ENCODE results near the gene CLEC4A.
"Not testable (repeated sequence)": the region's sequence is repeated elsewhere in the genome, so short reads cannot be mapped to it uniquely, and the experiment has no call there.

The CLEC4A gene

DNA sequence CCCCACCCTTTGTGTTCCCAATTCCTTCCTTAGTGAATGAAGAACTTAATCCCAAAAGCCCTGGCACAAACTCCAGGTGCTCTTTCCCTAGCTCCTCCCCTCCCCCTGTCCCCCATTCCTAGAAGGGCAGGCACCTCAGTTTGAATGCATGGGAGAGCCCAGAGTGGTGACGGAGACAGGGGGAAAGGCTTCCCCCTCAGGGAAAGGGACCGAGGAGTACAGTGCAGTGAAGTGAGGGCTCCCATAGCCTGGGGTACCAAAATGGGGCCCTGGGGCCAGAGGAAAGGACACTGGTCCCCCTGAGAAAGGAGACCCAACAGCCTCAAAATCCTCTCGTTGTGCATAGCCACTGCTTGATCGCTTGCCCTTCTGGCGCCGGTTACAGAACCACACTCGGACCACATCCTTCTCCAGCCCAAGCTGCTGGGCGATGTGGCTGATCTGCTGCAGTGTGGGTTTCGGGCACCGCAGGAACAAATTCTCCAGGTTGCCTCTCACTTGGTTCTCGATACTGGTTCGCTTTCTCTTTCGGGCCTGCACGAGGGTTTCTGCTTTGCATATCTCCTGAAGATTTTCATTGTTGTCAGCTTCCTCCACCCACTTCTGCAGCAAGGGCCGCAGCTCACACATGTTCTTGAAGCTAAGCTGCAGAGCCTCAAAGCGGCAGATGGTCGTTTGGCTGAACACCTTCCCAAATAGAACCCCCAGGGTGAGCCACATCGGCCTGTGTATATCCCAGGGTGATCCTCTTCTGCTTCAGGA, 10.4 kb downstream of the CLEC4A start:
- not testable (repeated sequence) for DNase-seq (ENCODE audit: low read depth in 2 of 2)

DNA sequence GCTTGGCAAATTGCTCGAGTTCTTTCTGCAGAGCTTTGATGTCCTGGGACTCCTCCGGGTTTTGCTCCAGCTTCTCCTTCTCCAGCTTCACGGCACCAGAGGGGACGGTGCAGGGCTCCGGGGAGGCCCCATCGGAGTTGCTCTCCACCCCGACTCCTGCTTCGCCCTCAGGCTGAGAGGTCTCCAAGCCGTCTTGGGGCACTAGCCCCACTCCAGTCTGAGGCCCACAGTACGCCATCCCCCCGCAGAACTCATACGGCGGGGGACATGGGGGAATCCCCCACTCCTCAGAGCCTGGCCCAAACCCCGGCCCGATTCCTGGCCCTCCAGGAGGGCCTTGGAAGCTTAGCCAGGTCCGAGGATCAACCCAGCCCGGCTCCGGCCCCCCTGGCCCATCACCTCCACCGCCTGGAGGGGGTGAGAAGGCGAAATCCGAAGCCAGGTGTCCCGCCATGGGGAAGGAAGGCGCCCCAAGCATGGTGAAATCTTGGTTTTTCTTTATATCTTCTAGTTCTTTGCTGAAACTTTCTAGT, 11.0 kb downstream of the CLEC4A start:
- DNase-seq (ENCODE audit: low read depth in 2 of 2), result not testable (repeated sequence)

DNA sequence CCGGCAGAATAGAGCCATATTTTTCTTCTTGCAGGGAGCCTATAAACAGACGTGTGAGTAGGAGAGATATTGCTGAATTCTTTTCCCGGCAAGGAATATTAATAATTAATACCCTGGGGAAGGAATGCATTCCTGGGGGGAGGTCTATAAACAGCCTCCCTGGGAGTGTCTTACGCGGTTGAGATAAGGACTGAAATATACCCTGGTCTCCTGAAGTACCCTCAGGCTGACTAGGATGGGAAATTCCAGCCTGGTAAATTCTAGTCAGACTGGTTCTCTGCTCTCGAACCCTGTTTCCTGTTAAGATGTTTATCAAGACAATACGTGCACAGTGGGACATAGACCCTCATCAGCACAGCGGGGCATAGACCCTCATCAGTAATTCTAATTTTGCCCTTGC, 18.2 kb downstream of the CLEC4A start:
- DNase-seq (ENCODE audit: low read depth in 2 of 2), result not testable (repeated sequence)

DNA sequence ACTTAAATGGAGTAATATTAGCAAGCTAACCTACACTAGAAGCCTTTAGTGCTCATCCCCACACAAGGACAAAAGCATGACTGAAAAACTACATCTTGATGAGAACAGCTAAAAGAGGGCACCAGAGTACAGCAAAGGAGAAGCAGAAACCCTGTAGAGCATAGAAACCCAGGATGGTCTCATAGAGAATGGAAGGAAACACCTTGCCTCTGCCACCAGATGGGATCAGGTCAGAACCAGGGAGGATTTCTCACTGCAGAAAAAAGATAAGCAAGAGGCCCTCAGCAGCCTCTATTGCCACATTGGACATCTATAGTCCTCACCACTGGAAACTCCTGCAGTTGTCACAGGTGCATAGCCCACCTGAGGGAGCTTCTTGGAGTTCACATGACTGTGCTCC, 19.8 kb downstream of the CLEC4A start:
- DNase-seq (ENCODE audit: low read depth in 2 of 2), result no peak

DNA sequence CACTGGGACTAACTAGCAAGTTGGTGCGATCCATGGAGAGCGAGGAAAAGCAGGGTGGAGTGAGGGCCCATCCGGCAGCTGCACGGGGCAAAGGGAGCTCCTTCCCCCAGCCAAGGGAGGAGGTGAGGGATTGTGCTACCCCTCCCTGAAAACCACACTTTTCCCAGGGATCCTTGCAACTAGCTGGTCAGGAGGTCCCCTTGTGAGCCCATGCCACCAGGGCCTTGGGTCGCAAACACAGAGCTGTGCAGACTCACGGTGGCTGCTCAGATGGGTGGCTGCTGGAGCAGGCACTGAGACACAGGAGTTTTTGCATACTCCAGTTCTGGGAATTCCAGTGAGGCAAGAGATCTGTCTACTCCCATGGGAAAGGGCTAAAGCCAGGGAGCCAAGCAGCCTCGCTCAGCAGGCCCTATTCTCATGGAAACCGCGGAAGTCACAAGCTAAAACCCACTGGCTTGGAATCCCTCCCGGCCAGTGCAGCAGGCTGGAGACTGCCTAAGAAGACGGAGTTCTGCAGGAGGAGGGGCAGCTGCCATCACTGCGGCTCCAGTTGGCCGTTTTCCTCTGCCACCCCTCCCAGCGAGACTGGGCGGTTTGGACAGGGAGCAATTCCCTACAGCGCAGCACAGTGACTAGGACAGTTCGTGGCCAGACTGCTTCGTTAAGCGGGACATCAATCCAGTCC, 22.5 kb downstream of the CLEC4A start:
- DNase-seq (ENCODE audit: low read depth in 2 of 2), result peak; percentile 61 to 67

DNA sequence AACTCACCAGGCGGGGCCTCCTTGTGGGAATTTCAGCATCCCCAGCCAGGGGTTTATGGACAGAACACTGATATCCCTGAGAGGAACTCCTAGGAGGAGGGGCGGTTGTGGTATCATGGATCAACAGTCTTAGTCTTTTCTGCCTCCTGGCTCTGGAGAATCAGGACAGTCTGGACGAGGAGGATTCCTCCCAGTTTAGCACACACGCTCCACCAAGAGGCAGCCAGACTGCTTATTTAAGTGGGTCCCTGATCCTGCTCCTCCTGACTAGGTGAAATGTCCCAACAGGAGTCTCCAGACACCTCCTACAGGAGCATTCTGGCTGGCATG, 23.0 kb downstream of the CLEC4A start:
- no peak for DNase-seq (ENCODE audit: low read depth in 2 of 2)

DNA sequence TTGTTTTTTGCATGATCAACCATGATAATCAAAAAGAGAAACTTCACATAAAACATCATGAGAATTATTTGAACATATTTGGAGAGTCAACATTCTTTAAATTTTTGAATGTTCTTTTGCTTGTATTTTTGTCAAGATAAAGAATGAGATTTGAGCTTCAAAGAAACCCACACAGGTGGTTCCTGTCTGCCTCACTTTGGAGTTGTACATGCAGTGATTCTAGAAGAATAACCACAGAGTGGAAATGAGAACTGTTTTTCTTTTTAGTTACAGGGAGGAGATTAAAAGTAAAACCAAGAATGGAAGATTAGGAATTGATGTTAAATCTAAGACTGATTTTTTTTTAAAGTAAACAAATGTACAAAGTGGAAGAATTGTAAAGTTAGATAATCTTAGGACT, 31.1 kb downstream of the CLEC4A start:
- no peak for DNase-seq (ENCODE audit: low read depth in 2 of 2)

DNA sequence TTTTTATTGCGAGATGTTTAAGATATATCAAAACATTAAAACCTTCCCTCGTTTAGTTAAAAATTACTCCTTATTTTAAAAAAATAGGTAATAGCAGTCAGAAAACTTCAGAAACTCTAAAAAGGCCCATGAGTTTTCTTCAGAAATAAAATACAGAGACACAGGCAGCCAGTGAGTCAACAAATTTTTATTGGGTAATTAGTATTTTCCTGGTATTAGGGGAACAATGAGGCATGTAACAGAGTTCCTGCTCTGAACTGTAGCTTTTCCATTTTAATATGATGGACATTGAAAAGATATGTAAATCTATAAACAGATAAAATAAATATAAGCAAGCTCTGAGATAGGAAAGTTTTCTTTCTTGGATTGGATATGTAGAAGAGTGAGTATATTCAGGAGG, 33.0 kb downstream of the CLEC4A start:
- DNase-seq (ENCODE audit: low read depth in 2 of 2), result no peak

DNA sequence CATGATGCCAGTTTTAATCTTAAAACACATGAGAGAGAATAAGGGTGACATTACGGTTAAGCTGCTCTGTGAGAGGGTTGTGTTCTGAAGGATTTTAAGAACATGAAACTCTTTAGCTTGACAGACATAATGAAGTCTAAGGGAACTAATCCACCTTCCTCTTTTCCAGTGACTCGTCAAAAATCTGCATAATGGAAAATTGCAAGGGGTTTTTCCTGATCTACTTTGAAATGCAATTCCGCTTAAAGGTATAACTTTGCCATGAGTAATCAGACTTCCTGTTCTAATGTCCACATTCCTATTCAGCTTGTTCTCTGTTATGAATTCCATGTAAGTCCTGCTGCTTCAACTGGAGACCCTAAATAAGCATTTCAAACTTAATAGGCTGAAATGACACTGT, 33.4 kb downstream of the CLEC4A start, which contains the start of gene ZNF705A:
ZNF705A (plus strand) TSS at position 171 of the 400 bp plus-strand sequence. CDS start 15,611 bp downstream, outside the sequence.
- DNase-seq (ENCODE audit: low read depth in 2 of 2), result peak; percentile 44 to 63

DNA sequence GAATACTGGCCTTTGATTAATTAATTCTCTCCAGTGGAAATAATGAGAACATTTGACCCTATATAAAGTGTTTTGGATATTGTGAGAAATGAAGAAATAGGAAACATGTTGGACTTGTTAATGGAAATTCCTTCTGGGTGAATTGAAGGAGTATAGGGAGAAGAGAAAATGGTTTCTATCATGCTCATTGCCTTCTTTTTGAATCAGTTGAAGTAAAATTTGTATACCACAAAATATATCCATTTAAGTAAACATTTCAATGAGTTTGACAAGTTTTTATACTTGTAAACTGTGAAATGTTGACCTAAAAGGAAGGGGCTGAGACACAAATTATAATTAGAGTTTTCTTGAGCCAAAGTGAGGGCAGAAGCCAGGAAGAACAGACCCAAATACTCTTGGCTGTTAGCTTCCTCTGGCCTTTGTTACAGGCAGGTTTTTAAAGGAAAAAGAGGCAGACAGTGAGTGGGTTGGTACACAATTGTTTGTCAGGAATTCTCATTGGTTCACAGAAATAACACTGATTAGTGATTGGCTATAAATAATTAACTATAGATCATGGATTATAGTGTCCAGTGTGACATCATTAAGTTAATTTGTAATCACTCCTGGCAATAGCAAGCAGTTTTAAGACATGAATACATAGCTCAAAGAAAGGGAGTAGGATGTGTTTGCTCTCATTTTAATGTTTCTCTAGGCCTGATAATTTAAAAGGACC, 34.2 kb downstream of the CLEC4A start:
- DNase-seq (ENCODE audit: low read depth in 2 of 2), result no peak

DNA sequence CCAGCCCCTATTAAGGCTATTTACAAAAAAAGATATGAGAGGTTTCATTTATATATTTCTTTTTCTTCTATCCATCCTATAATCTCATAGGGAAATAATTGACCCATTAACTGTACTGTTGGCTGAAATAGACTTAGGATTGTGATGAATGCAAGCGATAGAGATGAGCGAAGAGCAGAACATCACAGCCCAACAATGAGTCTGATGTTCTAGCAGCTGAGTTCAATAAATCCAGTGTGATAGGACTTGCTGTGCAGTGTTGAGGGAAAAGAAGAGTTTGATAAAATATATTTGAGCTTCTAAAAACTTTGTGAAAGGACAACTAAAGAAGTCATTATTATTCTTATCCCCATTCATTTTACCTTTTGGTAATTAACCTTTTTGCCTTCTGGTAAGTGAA, 49.5 kb downstream of the CLEC4A start:
- DNase-seq (ENCODE audit: low read depth in 2 of 2), result not testable (repeated sequence)

DNA sequence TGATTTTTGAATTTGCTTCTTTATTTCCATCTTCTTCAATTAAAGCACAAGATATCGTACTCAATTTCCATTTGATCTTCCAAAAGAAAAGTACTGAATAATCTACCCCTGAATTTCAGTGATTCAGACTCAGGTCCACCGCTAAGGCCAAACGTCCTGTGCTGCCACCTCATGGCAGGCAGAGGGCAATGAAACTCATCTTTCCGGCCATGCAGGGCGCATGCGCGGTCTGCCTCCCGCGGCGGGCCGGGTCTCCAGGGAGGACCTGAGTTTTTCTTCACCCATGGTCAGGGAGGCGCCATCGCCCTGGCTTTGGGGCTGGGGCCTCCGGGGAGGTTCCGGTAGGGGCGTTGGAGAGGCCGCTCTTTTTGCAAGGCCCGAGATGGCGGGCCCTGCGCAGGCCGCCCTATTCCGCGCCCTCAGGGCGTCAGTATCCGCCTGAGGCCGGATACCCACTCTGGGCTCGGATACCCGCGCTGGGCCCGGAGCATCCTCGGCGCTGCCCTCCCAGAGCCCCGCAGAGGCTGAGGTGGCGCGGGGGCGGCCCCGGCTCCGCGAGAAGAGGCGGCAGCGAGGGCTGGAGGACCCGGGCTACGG, 56.7 kb downstream of the CLEC4A start:
- DNase-seq (ENCODE audit: low read depth in 2 of 2), result peak in 1 of 2 experiments; percentile 25

DNA sequence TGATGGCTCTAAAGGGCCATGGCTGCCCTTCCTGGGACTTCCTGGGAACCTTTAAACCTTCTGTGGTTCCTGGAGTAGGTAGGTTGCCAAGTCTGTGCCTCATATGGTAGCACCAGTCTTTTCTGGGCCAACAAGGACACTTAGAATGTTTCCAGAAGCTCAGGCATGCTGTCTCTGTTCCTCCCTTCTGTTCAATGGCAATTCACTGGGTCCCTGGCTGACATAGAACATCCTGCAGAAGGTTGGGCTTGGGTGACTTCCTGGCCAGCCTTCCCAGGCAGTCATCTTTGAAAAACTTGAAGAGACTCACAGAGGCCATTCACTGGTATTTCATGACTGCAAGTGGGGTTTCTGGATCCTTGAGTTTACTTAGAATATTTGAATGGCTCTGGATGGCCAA, 57.9 kb downstream of the CLEC4A start:
- not testable (repeated sequence) for DNase-seq (ENCODE audit: low read depth in 2 of 2)

DNA sequence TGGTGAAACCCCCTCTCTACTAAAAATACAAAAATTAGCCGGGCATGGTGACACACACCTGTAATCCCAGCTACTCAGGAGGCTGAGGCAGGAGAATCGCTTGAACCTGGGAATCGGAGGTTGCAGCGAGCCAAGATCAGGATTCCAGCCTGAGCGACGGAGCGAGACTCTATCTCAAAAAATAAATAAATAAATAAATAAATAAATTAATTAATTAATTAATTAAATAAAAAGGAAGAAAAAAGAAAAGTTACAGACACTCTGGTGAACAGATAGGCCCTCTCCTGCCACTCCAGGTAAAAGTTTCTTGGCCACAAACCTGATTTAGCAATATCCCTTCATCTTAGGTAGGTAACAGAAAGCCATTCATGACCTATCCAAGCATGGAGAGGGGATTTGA, 59.5 kb downstream of the CLEC4A start:
- not testable (repeated sequence) for DNase-seq (ENCODE audit: low read depth in 2 of 2)

DNA sequence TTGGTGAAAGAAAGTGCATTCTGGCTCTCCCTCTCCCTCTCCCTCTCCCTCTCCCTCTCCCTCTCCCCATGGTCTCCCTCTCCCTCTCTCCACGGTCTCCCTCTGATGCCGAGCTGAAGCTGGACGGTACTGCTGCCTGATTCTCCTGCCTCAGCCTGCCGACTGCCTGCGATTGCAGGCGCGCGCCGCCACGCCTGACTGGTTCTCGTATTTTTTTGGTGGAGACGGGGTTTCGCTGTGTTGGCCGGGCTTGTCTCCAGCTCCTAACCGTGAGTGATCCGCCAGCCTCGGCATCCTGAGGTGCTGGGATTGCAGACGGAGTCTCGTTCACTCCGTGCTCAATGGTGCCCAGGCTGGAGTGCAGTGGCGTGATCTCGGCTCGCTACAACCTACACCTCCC, 59.9 kb downstream of the CLEC4A start:
- not testable (repeated sequence) for DNase-seq (ENCODE audit: low read depth in 2 of 2)

DNA sequence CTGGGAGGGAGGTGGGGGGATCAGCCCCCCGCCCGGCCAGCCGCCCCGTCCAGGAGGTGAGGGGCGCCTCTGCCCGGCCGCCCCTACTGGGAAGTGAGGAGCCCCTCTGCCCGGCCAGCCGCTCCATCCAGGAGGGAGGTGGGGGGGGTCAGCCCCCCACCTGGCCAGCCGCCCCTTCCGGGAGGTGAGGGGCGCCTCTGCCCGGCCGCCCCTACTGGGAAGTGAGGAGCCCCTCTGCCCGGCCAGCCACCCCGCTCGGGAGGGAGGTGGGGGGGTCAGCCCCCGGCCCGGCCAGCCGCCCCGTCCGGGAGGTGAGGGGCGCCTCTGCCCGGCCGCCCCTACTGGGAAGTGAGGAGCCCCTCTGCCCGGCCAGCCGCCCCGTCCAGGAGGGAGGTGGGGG, 60.8 kb downstream of the CLEC4A start:
- not testable (repeated sequence) for DNase-seq (ENCODE audit: low read depth in 2 of 2)

DNA sequence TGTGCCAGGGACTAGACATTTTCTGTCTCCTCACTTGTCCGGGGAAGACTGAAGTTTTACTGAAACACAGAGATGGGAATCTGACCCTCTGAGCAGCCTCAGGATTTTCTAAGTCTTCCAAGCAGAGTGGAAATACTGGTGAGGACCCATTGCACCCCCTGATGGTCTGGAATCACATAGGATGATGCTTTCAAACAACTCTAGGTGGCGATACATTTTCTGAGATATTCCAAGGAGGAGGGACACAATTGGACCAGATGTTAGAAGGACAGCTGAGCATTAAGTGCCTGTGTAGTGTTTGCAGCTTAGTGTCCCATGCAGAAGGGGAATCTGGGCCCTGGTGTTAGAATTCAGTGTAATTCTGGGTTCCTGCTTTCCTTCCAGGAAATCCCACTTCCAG, 64.7 kb downstream of the CLEC4A start:
- not testable (repeated sequence) for DNase-seq (ENCODE audit: low read depth in 2 of 2)

All from fibroblast of skin of left biceps (primary cell).